ENCODE measurements around the gene ADGRD1. TPM values are rescaled to one million over a fixed set of nuclear protein-coding genes. Genes with fewer than 3 reads are reported as not detected.

Gene ADGRD1
- total RNA-seq, 6 experiments from 2014 or later, result not detected

- Mint-ChIP-seq H3K9me3 (peaks cover 18% of the 10 kb centered on the region), H3K4me1 (ENCODE audit: low read depth) (no peaks in the 10 kb centered on the region), H3K27ac (no peak overlapping the region), H3K4me3 (no peak overlapping the region), H3K27me3 (ENCODE audit: insufficient read depth) (peaks cover 3% of the 10 kb centered on the region), H3K36me3 (ENCODE audit: low read depth) (peaks cover 9% of the 10 kb centered on the region; the same call in 1 of the 2 replicates)
- DNase-seq, result no peak
- TF ChIP-seq, protein P1, sequence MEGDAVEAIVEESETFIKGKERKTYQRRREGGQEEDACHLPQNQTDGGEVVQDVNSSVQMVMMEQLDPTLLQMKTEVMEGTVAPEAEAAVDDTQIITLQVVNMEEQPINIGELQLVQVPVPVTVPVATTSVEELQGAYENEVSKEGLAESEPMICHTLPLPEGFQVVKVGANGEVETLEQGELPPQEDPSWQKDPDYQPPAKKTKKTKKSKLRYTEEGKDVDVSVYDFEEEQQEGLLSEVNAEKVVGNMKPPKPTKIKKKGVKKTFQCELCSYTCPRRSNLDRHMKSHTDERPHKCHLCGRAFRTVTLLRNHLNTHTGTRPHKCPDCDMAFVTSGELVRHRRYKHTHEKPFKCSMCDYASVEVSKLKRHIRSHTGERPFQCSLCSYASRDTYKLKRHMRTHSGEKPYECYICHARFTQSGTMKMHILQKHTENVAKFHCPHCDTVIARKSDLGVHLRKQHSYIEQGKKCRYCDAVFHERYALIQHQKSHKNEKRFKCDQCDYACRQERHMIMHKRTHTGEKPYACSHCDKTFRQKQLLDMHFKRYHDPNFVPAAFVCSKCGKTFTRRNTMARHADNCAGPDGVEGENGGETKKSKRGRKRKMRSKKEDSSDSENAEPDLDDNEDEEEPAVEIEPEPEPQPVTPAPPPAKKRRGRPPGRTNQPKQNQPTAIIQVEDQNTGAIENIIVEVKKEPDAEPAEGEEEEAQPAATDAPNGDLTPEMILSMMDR (IDR thresholded peaks at IDR 0.05), result no peak
These were observed 2.3 kb downstream of the ADGRD1 start for GRCh38 chr12:130956009-130956408.

DNA sequence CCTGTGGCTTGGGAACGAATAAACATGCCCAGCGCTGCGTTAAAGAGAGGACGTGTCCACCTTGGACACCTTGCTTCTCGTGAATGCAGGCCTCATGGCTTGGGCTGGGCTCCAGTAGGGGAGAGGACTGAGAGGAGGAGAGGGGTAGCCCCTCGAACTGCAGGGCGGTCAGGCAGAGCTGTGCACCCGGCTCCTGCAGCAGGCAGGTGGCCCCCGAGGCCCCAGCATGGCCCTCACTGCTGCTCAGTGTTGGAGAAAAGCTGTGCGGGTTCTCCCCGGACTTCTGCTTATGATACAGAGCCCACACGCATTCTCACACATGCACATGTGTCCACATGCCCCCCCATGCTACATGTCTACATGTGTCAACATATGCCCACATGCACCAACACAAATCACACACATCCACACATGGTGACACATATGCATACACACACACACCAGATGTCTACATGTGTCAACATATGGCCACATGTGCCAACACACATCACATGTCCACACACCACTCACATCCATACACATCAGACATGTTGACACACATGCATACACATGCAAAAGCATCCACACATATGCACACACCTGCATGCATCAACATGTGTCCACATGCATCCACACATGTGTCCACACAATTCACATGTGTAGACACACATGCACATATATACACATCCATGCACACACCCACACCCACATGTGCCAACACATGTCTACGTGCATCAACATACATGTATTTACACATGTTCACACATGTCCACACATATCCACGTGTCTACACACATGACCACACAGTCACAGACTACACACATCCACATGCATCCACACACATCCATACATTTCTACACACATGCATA, 3.0 kb downstream of the ADGRD1 start:
- Mint-ChIP-seq H3K36me3 (ENCODE audit: low read depth) (peaks cover 9% of the 10 kb centered on the region; the same call in 1 of the 2 replicates), H3K27ac (no peak overlapping the region), H3K27me3 (ENCODE audit: insufficient read depth) (peaks cover 3% of the 10 kb centered on the region), H3K9me3 (peaks cover 14% of the 10 kb centered on the region), H3K4me1 (ENCODE audit: low read depth) (no peaks in the 10 kb centered on the region), H3K4me3 (no peak overlapping the region)
- DNase-seq, result no peak
- TF ChIP-seq, protein P1 (IDR thresholded peaks at IDR 0.05), result no peak

DNA sequence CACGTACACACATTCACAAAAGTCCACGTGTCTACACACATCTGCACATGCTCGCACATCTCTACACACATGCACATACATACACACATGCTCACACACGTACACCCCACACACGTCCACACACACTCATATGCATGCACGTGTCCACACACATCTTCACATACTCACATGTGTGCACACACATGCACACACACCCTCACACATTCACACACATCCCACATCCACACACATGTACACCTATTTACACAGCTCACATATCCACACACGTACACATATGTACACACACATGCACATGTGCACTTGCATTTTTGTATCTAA, 3.6 kb downstream of the ADGRD1 start:
- Mint-ChIP-seq H3K4me3 (no peak overlapping the region), H3K27ac (no peak overlapping the region), H3K27me3 (ENCODE audit: insufficient read depth) (peaks cover 3% of the 10 kb centered on the region), H3K4me1 (ENCODE audit: low read depth) (no peaks in the 10 kb centered on the region), H3K36me3 (ENCODE audit: low read depth) (peaks cover 9% of the 10 kb centered on the region; the same call in 1 of the 2 replicates), H3K9me3 (peaks cover 19% of the 10 kb centered on the region)
- TF ChIP-seq, protein P1 (IDR thresholded peaks at IDR 0.05), result no peak
- DNase-seq, result no peak

DNA sequence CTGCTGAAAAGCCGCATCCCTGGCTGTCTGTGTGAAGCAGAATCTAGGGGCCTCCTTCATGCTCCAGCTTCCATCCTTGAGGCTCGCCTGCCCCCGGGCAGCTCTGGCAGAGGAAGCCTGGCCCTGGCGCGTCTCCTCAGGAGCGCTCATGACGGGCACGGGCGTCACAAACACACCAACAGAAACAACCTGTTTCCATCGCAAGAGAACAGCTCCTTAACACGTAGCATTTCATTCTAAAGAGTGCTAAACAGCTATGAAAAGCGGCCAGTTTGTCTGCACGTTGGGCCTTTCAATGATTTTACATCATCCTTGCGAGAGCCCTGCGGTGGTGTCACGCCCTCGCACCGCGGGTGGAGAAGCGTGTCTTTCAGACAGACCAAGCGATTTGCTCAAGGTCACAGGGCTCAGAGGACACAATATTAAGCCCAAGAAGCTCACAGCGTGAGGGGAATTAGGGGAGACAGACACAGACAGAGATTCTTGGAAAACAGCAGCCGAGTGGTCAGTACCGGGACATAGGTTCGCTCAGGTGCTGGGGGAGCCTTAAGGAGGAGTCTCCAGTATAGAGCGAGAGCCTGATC, 4.9 kb downstream of the ADGRD1 start:
- DNase-seq, result no peak
- H3K36me3 Mint-ChIP-seq (ENCODE audit: low read depth), result peaks cover 14% of the 10 kb centered on the region
- no peak overlapping the region for H3K27ac Mint-ChIP-seq

GRCh38 chr12:130959632-130960031, 5.9 kb downstream of the ADGRD1 start:
- TF ChIP-seq, protein P1 (IDR thresholded peaks at IDR 0.05), result no peak
- Mint-ChIP-seq H3K27me3 (ENCODE audit: insufficient read depth) (no peaks in the 10 kb centered on the region; the same call in 1 of the 2 replicates), H3K27ac (no peak overlapping the region), H3K4me1 (ENCODE audit: low read depth) (no peaks in the 10 kb centered on the region), H3K4me3 (no peak overlapping the region), H3K9me3 (peaks cover 28% of the 10 kb centered on the region), H3K36me3 (ENCODE audit: low read depth) (peaks cover 14% of the 10 kb centered on the region)
- no peak for DNase-seq

More for the DNA sequence above, 4.9 kb downstream of the ADGRD1 start:
- Mint-ChIP-seq H3K27me3 (ENCODE audit: insufficient read depth) (peaks cover 2% of the 10 kb centered on the region; the same call in 1 of the 2 replicates), H3K4me1 (ENCODE audit: low read depth) (no peaks in the 10 kb centered on the region), H3K9me3 (peaks cover 27% of the 10 kb centered on the region), H3K4me3 (no peak overlapping the region)
- TF ChIP-seq, protein P1 (IDR thresholded peaks at IDR 0.05), result no peak
